Erythroblast (primary cell): Measurements from ENCODE around the gene SENP8.

Source experiments
- GATA1 ChIP-seq: IDR thresholded peaks from 2 replicates; pipeline ENCODE4 v1.6.1; 2011; ENCODE audit warnings: low read depth, mild to moderate bottlenecking, control low read depth, low read length, moderate library complexity
- POLR2A ChIP-seq: IDR thresholded peaks from 2 replicates; pipeline ENCODE4 v1.6.1; 2011; ENCODE audit warnings: mild to moderate bottlenecking, low read length

DNA sequence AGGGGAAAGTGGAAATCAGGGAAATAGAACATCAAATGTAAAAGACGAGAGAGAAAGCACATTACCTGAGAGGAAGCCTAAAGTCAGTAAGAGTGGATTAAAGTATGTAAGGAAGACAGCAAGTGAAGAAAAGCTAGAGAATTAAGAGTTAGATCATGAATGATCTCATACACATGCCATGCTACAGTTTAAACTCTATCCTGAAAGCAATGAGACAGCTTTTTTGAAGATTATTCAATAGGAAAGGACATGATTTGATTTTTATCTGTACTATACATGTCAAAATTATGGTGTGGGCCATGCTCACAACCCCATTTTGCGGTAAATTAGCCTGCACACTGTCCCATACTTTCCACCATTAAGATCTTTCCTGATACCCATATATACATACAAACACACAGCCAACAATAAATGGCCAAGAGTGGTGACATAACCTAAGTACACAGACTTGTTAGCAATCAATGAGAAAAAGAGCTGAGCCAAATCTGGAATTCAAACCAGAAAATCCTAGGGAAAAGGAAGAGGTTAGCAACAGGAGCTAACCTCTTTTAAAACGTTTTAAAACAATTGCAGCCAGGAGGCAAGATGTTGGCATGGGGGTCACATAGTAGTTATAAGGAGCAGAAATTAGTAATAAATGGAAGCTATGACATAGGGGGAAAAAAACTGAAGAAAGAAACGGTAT is 4.7 kb upstream of the SENP8 start:
- no peak for TF ChIP-seq POLR2A
- no peak for TF ChIP-seq GATA1
